Fibroblast of lung (primary cell): Measurements from ENCODE around the gene STIL.

Source experiments
- EZH2 ChIP-seq: IDR thresholded peaks from 2 replicates; pipeline ENCODE4 v1.5.1; 2012; ENCODE audit warnings: low read length, control low read depth, mild to moderate bottlenecking; ENCODE audit errors: missing control alignments
- TF ChIP-seq, protein P1 (sequence below), 2 donors: IDR thresholded peaks in 1 of 2; conservative IDR thresholded peaks in 1 of 2; 1 replicate in 1 of 2; 2 replicates in 1 of 2; pipeline ENCODE4 v1.5.1; 2011 to 2012; ENCODE audit warnings: low read length in 2 of 2, control low read depth in 1 of 2, inconsistent platforms in 1 of 2, low read depth in 1 of 2, mild to moderate bottlenecking in 1 of 2

DNA sequence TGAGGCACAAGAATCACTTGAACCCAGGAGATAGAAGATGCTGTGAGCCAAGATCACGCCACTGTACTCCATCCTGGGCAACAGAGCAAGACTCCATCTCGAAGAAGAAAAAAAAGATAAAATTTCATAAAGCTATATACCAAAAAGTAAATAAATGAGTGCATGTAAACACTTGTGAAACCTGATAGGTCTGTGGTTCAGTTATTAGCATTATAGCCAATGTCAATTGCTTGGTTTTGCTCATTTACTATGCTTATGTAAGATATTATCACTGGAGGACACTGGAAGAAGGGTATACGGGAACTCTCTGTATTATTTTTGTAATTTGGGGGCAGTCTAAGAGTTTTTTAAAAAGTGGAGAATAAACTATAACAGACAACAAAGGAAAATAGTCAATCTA, 64.2 kb downstream of the STIL start:
- TF ChIP-seq, protein P1, sequence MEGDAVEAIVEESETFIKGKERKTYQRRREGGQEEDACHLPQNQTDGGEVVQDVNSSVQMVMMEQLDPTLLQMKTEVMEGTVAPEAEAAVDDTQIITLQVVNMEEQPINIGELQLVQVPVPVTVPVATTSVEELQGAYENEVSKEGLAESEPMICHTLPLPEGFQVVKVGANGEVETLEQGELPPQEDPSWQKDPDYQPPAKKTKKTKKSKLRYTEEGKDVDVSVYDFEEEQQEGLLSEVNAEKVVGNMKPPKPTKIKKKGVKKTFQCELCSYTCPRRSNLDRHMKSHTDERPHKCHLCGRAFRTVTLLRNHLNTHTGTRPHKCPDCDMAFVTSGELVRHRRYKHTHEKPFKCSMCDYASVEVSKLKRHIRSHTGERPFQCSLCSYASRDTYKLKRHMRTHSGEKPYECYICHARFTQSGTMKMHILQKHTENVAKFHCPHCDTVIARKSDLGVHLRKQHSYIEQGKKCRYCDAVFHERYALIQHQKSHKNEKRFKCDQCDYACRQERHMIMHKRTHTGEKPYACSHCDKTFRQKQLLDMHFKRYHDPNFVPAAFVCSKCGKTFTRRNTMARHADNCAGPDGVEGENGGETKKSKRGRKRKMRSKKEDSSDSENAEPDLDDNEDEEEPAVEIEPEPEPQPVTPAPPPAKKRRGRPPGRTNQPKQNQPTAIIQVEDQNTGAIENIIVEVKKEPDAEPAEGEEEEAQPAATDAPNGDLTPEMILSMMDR (conservative IDR thresholded peaks at IDR 0.05 in 1 of 2, IDR thresholded peaks at IDR 0.05 in 1 of 2; ENCODE audit: low read depth in 1 of 2, low read length in 2 of 2): no peak
- no peak for TF ChIP-seq EZH2
